HEK293 (cell line): ENCODE results near the gene PHF21A.

Experiments
- CTCF ChIA-PET: fragments of 350-600 bp; formaldehyde crosslinking; extraction: SDS; loops from one replicate; lab custom pipeline; 2021; ENCODE audit warnings: antibody characterized with exemption; lab: Yijun Ruan, JAX
- POLR2A ChIA-PET: fragments of 300-600 bp; formaldehyde crosslinking; extraction: SDS; loops from one replicate; lab custom pipeline; 2020; ENCODE audit warnings: antibody characterized with exemption, inconsistent platforms; lab: Yijun Ruan, JAX
- H3K27ac ChIP-seq: fragments of 200-500 bp; sonication (Bioruptor generic); 2 replicates; pipeline ENCODE4 v1.5.1; 2014; ENCODE audit warnings: low read depth, low read length, control low read depth, inconsistent platforms; ENCODE audit errors: extremely low read depth
- H3K36me3 ChIP-seq, 2 experiments: fragments of 200-500 bp in 1 of 2; sonication (Bioruptor generic) in 1 of 2; 1 replicate in 1 of 2; 2 replicates in 1 of 2; pipeline ENCODE4 v1.5.1; 2014 to 2017; ENCODE audit warnings: inconsistent platforms in 2 of 2, low read length in 2 of 2; ENCODE audit not compliant: control insufficient read depth in 2 of 2, insufficient read depth in 1 of 2
- H3K4me1 ChIP-seq: fragments of 200-500 bp; sonication (Bioruptor generic); 2 replicates; pipeline ENCODE4 v1.5.1; 2014; ENCODE audit warnings: mild to moderate bottlenecking, low read length, inconsistent platforms; ENCODE audit not compliant: control insufficient read depth, insufficient read depth
- H3K4me3 ChIP-seq: 2 replicates; pipeline ENCODE4 v1.5.1; 2011; ENCODE audit warnings: low read depth, mild to moderate bottlenecking, control low read depth, low read length, moderate library complexity
- H3K9me3 ChIP-seq: fragments of 200-500 bp; sonication (Bioruptor generic); 2 replicates; pipeline ENCODE4 v1.5.1; 2014; ENCODE audit warnings: low read depth, low read length, inconsistent platforms; ENCODE audit not compliant: control insufficient read depth, insufficient read depth
- HOXA7 ChIP-seq: sonication (generic); formaldehyde crosslinking; IDR thresholded peaks from 2 replicates; pipeline ENCODE4 v1.8.1; 2022; ENCODE audit warnings: missing genetic modification reagents, borderline replicate concordance
- HOXD13 ChIP-seq: sonication (generic); formaldehyde crosslinking; IDR thresholded peaks from 2 replicates; pipeline ENCODE4 v1.8.0; 2022; ENCODE audit warnings: missing genetic modification reagents, borderline replicate concordance
- MEIS1 ChIP-seq: sonication (generic); formaldehyde crosslinking; IDR thresholded peaks from 2 replicates; pipeline ENCODE4 v1.8.1; 2022; ENCODE audit warnings: missing genetic modification reagents, mild to moderate bottlenecking, borderline replicate concordance
- PATZ1 ChIP-seq: fragments of 450-650 bp; formaldehyde crosslinking; IDR thresholded peaks from 2 replicates; pipeline ENCODE4 v1.5.1; 2016; ENCODE audit warnings: missing biosample characterization, missing genetic modification characterization
- SETDB1 ChIP-seq: IDR thresholded peaks from one replicate; pipeline ENCODE4 v1.6.1; 2017; ENCODE audit warnings: mild to moderate bottlenecking, low read length, moderate library complexity, mixed read lengths; ENCODE audit not compliant: insufficient read length
- ZNF114 ChIP-seq: fragments of 450-650 bp; formaldehyde crosslinking; IDR thresholded peaks from 2 replicates; pipeline ENCODE4 v1.5.0; 2017; ENCODE audit warnings: missing biosample characterization, missing genetic modification characterization
- ZNF121 ChIP-seq: fragments of 450-650 bp; formaldehyde crosslinking; IDR thresholded peaks from 2 replicates; pipeline ENCODE4 v1.5.1; 2016; ENCODE audit warnings: missing biosample characterization, missing genetic modification characterization
- ZNF146 ChIP-seq: fragments of 450-650 bp; formaldehyde crosslinking; IDR thresholded peaks from 2 replicates; pipeline ENCODE4 v1.5.1; 2016; ENCODE audit warnings: missing biosample characterization, missing genetic modification characterization
- ZNF148 ChIP-seq: fragments of 450-650 bp; formaldehyde crosslinking; IDR thresholded peaks from 2 replicates; pipeline ENCODE4 v1.5.0; 2017; ENCODE audit warnings: missing biosample characterization, missing genetic modification characterization, borderline replicate concordance
- ZNF19 ChIP-seq: fragments of 450-650 bp; formaldehyde crosslinking; IDR thresholded peaks from 2 replicates; pipeline ENCODE4; 2016; ENCODE audit warnings: missing biosample characterization, missing genetic modification characterization, low read depth
- ZNF354C ChIP-seq: fragments of 450-650 bp; formaldehyde crosslinking; IDR thresholded peaks from 2 replicates; pipeline ENCODE4 v1.5.1; 2016; ENCODE audit warnings: missing biosample characterization, missing genetic modification characterization, low read depth, borderline replicate concordance
- ZNF391 ChIP-seq: fragments of 450-650 bp; formaldehyde crosslinking; IDR thresholded peaks from 2 replicates; pipeline ENCODE4 v1.5.1; 2016; ENCODE audit warnings: low read depth, missing biosample characterization, missing genetic modification characterization, borderline replicate concordance
- ZNF394 ChIP-seq: fragments of 450-650 bp; formaldehyde crosslinking; IDR thresholded peaks from 2 replicates; pipeline ENCODE4 v1.5.1; 2016; ENCODE audit warnings: missing biosample characterization, missing genetic modification characterization, mild to moderate bottlenecking, moderate library complexity, borderline replicate concordance
- ZNF416 ChIP-seq: fragments of 450-650 bp; formaldehyde crosslinking; IDR thresholded peaks from 2 replicates; pipeline ENCODE4 v1.5.1; 2016; ENCODE audit warnings: missing biosample characterization, missing genetic modification characterization
- ZNF510 ChIP-seq: fragments of 450-650 bp; formaldehyde crosslinking; IDR thresholded peaks from 2 replicates; pipeline ENCODE4 v1.5.1; 2018; ENCODE audit warnings: mild to moderate bottlenecking, missing genetic modification characterization, missing biosample characterization; ENCODE audit not compliant: insufficient replicate concordance
- ZNF555 ChIP-seq: fragments of 450-650 bp; formaldehyde crosslinking; conservative IDR thresholded peaks from 2 replicates; pipeline ENCODE4 v1.5.1; 2017; ENCODE audit warnings: missing biosample characterization, mild to moderate bottlenecking, missing genetic modification characterization, inconsistent platforms
- ZNF560 ChIP-seq: fragments of 450-650 bp; formaldehyde crosslinking; IDR thresholded peaks from 2 replicates; pipeline ENCODE4 v1.5.1; 2017; ENCODE audit warnings: missing biosample characterization, missing genetic modification characterization, borderline replicate concordance
- ZNF658 ChIP-seq: fragments of 450-650 bp; formaldehyde crosslinking; IDR thresholded peaks from 2 replicates; pipeline ENCODE4; 2016; ENCODE audit warnings: missing biosample characterization, missing genetic modification characterization
- ZNF776 ChIP-seq: fragments of 450-650 bp; formaldehyde crosslinking; IDR thresholded peaks from 2 replicates; pipeline ENCODE4 v1.5.0; 2017; ENCODE audit warnings: missing biosample characterization, missing genetic modification characterization, borderline replicate concordance
- ZSCAN16 ChIP-seq: fragments of 450-650 bp; formaldehyde crosslinking; IDR thresholded peaks from 2 replicates; pipeline ENCODE4 v1.5.1; 2016; ENCODE audit warnings: missing biosample characterization, missing genetic modification characterization
- TF ChIP-seq, protein P1 (sequence below): fragments of 450-650 bp; formaldehyde crosslinking; IDR thresholded peaks from 2 replicates; pipeline ENCODE4 v1.5.1; 2016; ENCODE audit warnings: missing biosample characterization, missing genetic modification characterization

The PHF21A gene

DNA sequence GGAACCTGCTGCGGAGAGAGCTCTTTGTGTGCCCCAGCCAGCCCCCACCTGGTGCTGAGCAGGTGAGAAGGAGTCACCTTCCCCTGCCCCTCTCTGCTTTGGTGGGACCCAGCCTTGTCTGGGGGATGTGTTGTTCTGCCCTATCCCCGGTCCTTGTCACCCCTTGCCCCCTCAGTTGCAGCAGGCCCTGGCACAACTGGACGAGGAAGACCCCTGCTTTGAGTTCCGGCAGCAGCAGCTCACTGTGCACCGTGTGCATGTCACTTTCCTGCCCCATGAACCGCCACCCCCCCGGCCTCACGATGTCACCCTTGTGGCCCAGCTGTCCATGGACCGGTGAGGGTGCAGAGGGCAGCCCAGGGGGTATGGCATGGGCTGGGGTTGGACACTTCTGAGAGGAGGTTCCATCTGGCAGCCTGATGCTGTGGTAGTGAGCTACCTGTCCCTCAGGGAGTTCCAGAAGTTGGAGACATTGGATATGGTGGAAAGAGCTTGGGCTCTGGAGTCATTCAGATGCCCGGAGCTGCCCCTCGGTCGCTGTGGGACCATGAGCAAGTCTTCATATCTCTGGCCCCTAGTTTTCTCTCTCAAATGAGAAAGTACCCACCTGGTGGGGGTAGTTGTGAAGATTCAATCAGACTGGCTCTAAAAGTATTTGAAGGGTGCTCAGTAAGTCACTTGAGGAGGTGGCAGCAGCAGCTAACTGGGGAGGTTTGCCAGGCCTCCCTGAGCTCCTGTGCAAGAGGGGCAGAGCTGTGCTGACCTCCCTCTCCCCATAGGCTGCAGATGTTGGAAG lies 194.5 kb downstream of the PHF21A start (continued):
- TF ChIP-seq, protein P1, sequence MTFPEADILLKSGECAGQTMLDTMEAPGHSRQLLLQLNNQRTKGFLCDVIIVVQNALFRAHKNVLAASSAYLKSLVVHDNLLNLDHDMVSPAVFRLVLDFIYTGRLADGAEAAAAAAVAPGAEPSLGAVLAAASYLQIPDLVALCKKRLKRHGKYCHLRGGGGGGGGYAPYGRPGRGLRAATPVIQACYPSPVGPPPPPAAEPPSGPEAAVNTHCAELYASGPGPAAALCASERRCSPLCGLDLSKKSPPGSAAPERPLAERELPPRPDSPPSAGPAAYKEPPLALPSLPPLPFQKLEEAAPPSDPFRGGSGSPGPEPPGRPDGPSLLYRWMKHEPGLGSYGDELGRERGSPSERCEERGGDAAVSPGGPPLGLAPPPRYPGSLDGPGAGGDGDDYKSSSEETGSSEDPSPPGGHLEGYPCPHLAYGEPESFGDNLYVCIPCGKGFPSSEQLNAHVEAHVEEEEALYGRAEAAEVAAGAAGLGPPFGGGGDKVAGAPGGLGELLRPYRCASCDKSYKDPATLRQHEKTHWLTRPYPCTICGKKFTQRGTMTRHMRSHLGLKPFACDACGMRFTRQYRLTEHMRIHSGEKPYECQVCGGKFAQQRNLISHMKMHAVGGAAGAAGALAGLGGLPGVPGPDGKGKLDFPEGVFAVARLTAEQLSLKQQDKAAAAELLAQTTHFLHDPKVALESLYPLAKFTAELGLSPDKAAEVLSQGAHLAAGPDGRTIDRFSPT (tag by site-specific recombination) = no peak
- TF ChIP-seq ZNF416 (tag by site-specific recombination) (no peak), ZNF510 (tag by site-specific recombination) (no peak), ZSCAN16 (tag by site-specific recombination) (no peak), ZNF146 (tag by site-specific recombination) (no peak), ZNF560 (tag by site-specific recombination) (no peak), MEIS1 (CRISPR knock-in tag) (no peak), PATZ1 (no peak), ZNF121 (no peak), ZNF19 (tag by site-specific recombination) (no peak), ZNF114 (tag by site-specific recombination) (no peak), ZNF555 (tag by site-specific recombination) (no peak)

DNA sequence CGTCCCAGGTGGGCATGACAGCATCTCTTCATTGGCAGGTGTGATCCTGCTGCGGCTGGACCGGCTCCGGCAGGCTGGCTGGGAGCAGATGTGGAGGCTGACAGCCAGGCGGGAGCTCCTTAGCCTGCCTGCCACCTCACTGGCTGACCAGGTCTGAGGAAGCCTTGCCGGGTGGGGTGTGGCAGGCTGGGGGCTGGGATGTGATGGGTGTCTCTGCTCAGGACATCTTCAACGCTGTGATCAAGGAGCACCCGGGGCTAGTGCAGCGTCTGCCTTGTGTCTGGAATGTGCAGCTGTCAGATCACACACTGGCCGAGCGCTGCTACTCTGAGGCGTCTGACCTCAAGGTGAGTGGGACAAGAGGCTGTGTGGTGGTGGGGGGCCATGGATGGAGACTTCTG lies 195.3 kb downstream of the PHF21A start:
- CTCF ChIA-PET = interaction anchor here (0.5 kb wide), 1 partner anchor 104 kb away, joined by 4 read pairs; no protein-coding TSS in a partner anchor
- POLR2A ChIA-PET = interaction anchor here (2.6 kb wide), 1 partner anchor 12 kb away, joined by 6 read pairs; no protein-coding TSS in a partner anchor
- H3K4me1 ChIP-seq = no peaks in the 10 kb centered on the region

More for the DNA sequence above, 195.3 kb downstream of the PHF21A start:
- H3K4me3 ChIP-seq = no peak overlapping the region
- no peak overlapping the region for H3K27ac ChIP-seq
- peaks cover 0 to 13% of the 10 kb centered on the region in 2 experiments; a peak in 1 of 3 replicates for H3K36me3 ChIP-seq
- TF ChIP-seq HOXD13 (CRISPR knock-in tag) = no peak
- TF ChIP-seq ZNF391 (tag by site-specific recombination) = no peak
- TF ChIP-seq ZNF148 (tag by site-specific recombination) = no peak
- no peak for TF ChIP-seq ZNF416 (tag by site-specific recombination)
- no peak for TF ChIP-seq ZNF776
- no peak for TF ChIP-seq ZNF19 (tag by site-specific recombination)
- no peak for TF ChIP-seq SETDB1
- no peak for TF ChIP-seq ZNF354C (tag by site-specific recombination)
- no peak for TF ChIP-seq ZNF658 (tag by site-specific recombination)
- no peak for TF ChIP-seq ZNF394
- no peak for TF ChIP-seq HOXA7 (CRISPR knock-in tag)
- no peaks in the 10 kb centered on the region for H3K9me3 ChIP-seq
